ENCODE data around the gene KIF1C. TPM values are rescaled to one million over a fixed set of nuclear protein-coding genes. Genes with fewer than 3 reads are reported as not detected.
A peak's percentile ranks its signal among the peaks of the same experiment; 100 is the strongest.

The KIF1C gene
- total RNA-seq, 2 donors from 2014 or later = 39.4 to 80.3 TPM

GRCh38 chr17:4974115-4974670 is 23.6 kb upstream of the KIF1C start:
- no peaks in the 10 kb centered on the region for H3K9me3 Mint-ChIP-seq
- no peak overlapping the region for H3K4me3 Mint-ChIP-seq
- no peaks in the 10 kb centered on the region for H3K27me3 Mint-ChIP-seq
- DNase-seq (ENCODE audit: low spot score) (no peak), ATAC-seq (no peak)
- H3K4me1 Mint-ChIP-seq (ENCODE audit: low read depth in 2 of 2) = peaks cover 5 to 20% of the 10 kb centered on the region in 2 donors
- H3K27ac Mint-ChIP-seq = peak overlapping the region in 1 of 2 donors; percentile 68
- peaks cover 9% of the 10 kb centered on the region for H3K36me3 Mint-ChIP-seq

- Mint-ChIP-seq H3K4me3 (no peak overlapping the region), H3K27me3 (no peaks in the 10 kb centered on the region), H3K9me3 (no peaks in the 10 kb centered on the region), H3K4me1 (ENCODE audit: low read depth in 2 of 2) (peaks cover 9 to 28% of the 10 kb centered on the region in 2 donors), H3K36me3 (peaks cover 21% of the 10 kb centered on the region), H3K27ac (no peak overlapping the region)
- DNase-seq (ENCODE audit: low spot score) (no peak), ATAC-seq (no peak)
These were observed 19.0 kb upstream of the KIF1C start for GRCh38 chr17:4978726-4979125.

- H3K27me3 Mint-ChIP-seq = no peaks in the 10 kb centered on the region
- H3K36me3 Mint-ChIP-seq = peaks cover 18% of the 10 kb centered on the region
- peak overlapping the region; percentile 21 to 72 for H3K27ac Mint-ChIP-seq
- DNase-seq (ENCODE audit: low spot score) (no peak), ATAC-seq (peak; percentile 65 to 69)
- H3K9me3 Mint-ChIP-seq = no peaks in the 10 kb centered on the region
- H3K4me1 Mint-ChIP-seq (ENCODE audit: low read depth in 2 of 2) = peaks cover 11 to 26% of the 10 kb centered on the region in 2 donors
- no peak overlapping the region for H3K4me3 Mint-ChIP-seq
These were observed 17.0 kb upstream of the KIF1C start for GRCh38 chr17:4980644-4981216.

- Mint-ChIP-seq H3K27me3 (no peaks in the 10 kb centered on the region), H3K9me3 (no peaks in the 10 kb centered on the region), H3K36me3 (peaks cover 17% of the 10 kb centered on the region), H3K4me1 (ENCODE audit: low read depth in 2 of 2) (peaks cover 19 to 35% of the 10 kb centered on the region in 2 donors), H3K27ac (peak overlapping the region in 1 of 2 donors; percentile 54), H3K4me3 (no peak overlapping the region)
- ATAC-seq (no peak), DNase-seq (ENCODE audit: low spot score) (no peak)
These were observed 15.4 kb upstream of the KIF1C start for GRCh38 chr17:4982305-4982704.

GRCh38 chr17:4986403-4986802 is 11.3 kb upstream of the KIF1C start:
- ATAC-seq (no peak), DNase-seq (ENCODE audit: low spot score) (no peak)
- H3K4me1 Mint-ChIP-seq (ENCODE audit: low read depth in 2 of 2) = peaks cover 35 to 45% of the 10 kb centered on the region in 2 donors
- peak overlapping the region; percentile 92 to 94 for H3K27ac Mint-ChIP-seq
- peaks cover 11% of the 10 kb centered on the region for H3K36me3 Mint-ChIP-seq
- H3K9me3 Mint-ChIP-seq = no peaks in the 10 kb centered on the region
- H3K4me3 Mint-ChIP-seq = peak overlapping the region; percentile 97
- no peaks in the 10 kb centered on the region for H3K27me3 Mint-ChIP-seq

- Mint-ChIP-seq H3K27ac (peak within 1 kb of the TSS; percentile 92 to 94), H3K4me1 (ENCODE audit: low read depth in 2 of 2) (peaks cover 35 to 44% of the 10 kb centered on the region in 2 donors), H3K9me3 (no peaks in the 10 kb centered on the region), H3K27me3 (no peaks in the 10 kb centered on the region), H3K36me3 (peaks cover 10% of the 10 kb centered on the region), H3K4me3 (peak within 1 kb of the TSS; percentile 97)
- ATAC-seq = peak; percentile 94
- DNase-seq (ENCODE audit: low spot score) = peak; percentile 93
These were observed 10.6 kb upstream of the KIF1C start, which contains the start of gene CAMTA2 for GRCh38 chr17:4986951-4987766. CAMTA2 (minus strand) TSS chr17:4987675; CDS start chr17:4986222, 1,453 bp downstream.

GRCh38 chr17:4987767-4988567 is 9.8 kb upstream of the KIF1C start:
- no peaks in the 10 kb centered on the region for H3K27me3 Mint-ChIP-seq
- peak overlapping the region; percentile 97 for H3K4me3 Mint-ChIP-seq
- no peak for ATAC-seq
- peaks cover 6% of the 10 kb centered on the region for H3K36me3 Mint-ChIP-seq
- H3K4me1 Mint-ChIP-seq (ENCODE audit: low read depth in 2 of 2) = peaks cover 35 to 40% of the 10 kb centered on the region in 2 donors
- no peaks in the 10 kb centered on the region for H3K9me3 Mint-ChIP-seq
- peak overlapping the region; percentile 92 to 94 for H3K27ac Mint-ChIP-seq
- no peak for DNase-seq (ENCODE audit: low spot score)

- peaks cover 18 to 21% of the 10 kb centered on the region in 2 donors for H3K4me1 Mint-ChIP-seq (ENCODE audit: low read depth in 2 of 2)
- H3K27me3 Mint-ChIP-seq = peaks cover 0 to 6% of the 10 kb centered on the region in 2 donors
- ATAC-seq (no peak), DNase-seq (ENCODE audit: low spot score) (no peak)
- no peak overlapping the region for H3K27ac Mint-ChIP-seq
- no peak overlapping the region for H3K4me3 Mint-ChIP-seq
- no peaks in the 10 kb centered on the region for H3K9me3 Mint-ChIP-seq
- H3K36me3 Mint-ChIP-seq = no peaks in the 10 kb centered on the region
These were observed 3.6 kb upstream of the KIF1C start for GRCh38 chr17:4994081-4994595.

- Mint-ChIP-seq H3K27ac (peak overlapping the region in 1 of 2 donors; percentile 79), H3K36me3 (no peaks in the 10 kb centered on the region), H3K4me3 (peak overlapping the region; percentile 76), H3K4me1 (ENCODE audit: low read depth in 2 of 2) (peaks cover 17 to 21% of the 10 kb centered on the region in 2 donors), H3K9me3 (no peaks in the 10 kb centered on the region), H3K27me3 (peaks cover 0 to 6% of the 10 kb centered on the region in 2 donors)
- no peak for DNase-seq (ENCODE audit: low spot score)
- peak; percentile 0 to 15 for ATAC-seq
These were observed 429 bp downstream of the KIF1C start for GRCh38 chr17:4998027-4998731.

GRCh38 chr17:4998732-4999429 is 1.1 kb downstream of the KIF1C start:
- Mint-ChIP-seq H3K36me3 (peaks cover 2% of the 10 kb centered on the region), H3K4me3 (peak overlapping the region; percentile 76), H3K27ac (peak overlapping the region; percentile 17 to 79), H3K9me3 (no peaks in the 10 kb centered on the region), H3K4me1 (ENCODE audit: low read depth in 2 of 2) (peaks cover 17 to 21% of the 10 kb centered on the region in 2 donors), H3K27me3 (peaks cover 0 to 6% of the 10 kb centered on the region in 2 donors)
- no peak for DNase-seq (ENCODE audit: low spot score)
- ATAC-seq = no peak

- Mint-ChIP-seq H3K27me3 (peaks cover 0 to 6% of the 10 kb centered on the region in 2 donors), H3K36me3 (peaks cover 9% of the 10 kb centered on the region), H3K4me1 (ENCODE audit: low read depth in 2 of 2) (peaks cover 17 to 21% of the 10 kb centered on the region in 2 donors), H3K27ac (peak overlapping the region; percentile 17 to 79), H3K9me3 (no peaks in the 10 kb centered on the region), H3K4me3 (peak overlapping the region; percentile 76)
- ATAC-seq (no peak), DNase-seq (ENCODE audit: low spot score) (no peak)
These were observed 1.8 kb downstream of the KIF1C start for GRCh38 chr17:4999430-5000093.

- Mint-ChIP-seq H3K4me3 (no peak overlapping the region), H3K27me3 (peaks cover 0 to 1% of the 10 kb centered on the region in 2 donors), H3K27ac (peak overlapping the region in 1 of 2 donors; percentile 79)
These were observed 2.5 kb downstream of the KIF1C start for GRCh38 chr17:5000237-5000639.

More at GRCh38 chr17:5000237-5000639, 2.5 kb downstream of the KIF1C start:
- H3K4me1 Mint-ChIP-seq (ENCODE audit: low read depth in 2 of 2) = peaks cover 13 to 21% of the 10 kb centered on the region in 2 donors
- H3K36me3 Mint-ChIP-seq = peaks cover 16% of the 10 kb centered on the region
- ATAC-seq = no peak
- no peaks in the 10 kb centered on the region for H3K9me3 Mint-ChIP-seq
- DNase-seq (ENCODE audit: low spot score) = no peak
